HT-29 (cell line): ENCODE data around the gene EFR3B. TPM values are rescaled to one million over a fixed set of nuclear protein-coding genes. Genes with fewer than 3 reads are reported as not detected.
"Not testable (repeated sequence)": the region's sequence is repeated elsewhere in the genome, so short reads cannot be mapped to it uniquely, and the experiment has no call there.

Source experiments
- DNase-seq: peaks from one replicate; pipeline ENCODE4 v3.0.0-alpha.2; 2015; ENCODE audit warnings: low spot score
- total RNA-seq: library from RNA; depleted of rRNA; stranded (reverse); fragments of >200 nt; shearing (Covaris generic); gene quantifications from 2 replicates; pipeline ENCODE4 v1.2.3, GENCODE V29; 2014; rRNA removed

The EFR3B gene, protein sequence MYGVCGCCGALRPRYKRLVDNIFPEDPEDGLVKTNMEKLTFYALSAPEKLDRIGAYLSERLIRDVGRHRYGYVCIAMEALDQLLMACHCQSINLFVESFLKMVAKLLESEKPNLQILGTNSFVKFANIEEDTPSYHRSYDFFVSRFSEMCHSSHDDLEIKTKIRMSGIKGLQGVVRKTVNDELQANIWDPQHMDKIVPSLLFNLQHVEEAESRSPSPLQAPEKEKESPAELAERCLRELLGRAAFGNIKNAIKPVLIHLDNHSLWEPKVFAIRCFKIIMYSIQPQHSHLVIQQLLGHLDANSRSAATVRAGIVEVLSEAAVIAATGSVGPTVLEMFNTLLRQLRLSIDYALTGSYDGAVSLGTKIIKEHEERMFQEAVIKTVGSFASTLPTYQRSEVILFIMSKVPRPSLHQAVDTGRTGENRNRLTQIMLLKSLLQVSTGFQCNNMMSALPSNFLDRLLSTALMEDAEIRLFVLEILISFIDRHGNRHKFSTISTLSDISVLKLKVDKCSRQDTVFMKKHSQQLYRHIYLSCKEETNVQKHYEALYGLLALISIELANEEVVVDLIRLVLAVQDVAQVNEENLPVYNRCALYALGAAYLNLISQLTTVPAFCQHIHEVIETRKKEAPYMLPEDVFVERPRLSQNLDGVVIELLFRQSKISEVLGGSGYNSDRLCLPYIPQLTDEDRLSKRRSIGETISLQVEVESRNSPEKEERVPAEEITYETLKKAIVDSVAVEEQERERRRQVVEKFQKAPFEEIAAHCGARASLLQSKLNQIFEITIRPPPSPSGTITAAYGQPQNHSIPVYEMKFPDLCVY
- total RNA-seq = 0.05 and 0.21 TPM in 2 replicates

DNA sequence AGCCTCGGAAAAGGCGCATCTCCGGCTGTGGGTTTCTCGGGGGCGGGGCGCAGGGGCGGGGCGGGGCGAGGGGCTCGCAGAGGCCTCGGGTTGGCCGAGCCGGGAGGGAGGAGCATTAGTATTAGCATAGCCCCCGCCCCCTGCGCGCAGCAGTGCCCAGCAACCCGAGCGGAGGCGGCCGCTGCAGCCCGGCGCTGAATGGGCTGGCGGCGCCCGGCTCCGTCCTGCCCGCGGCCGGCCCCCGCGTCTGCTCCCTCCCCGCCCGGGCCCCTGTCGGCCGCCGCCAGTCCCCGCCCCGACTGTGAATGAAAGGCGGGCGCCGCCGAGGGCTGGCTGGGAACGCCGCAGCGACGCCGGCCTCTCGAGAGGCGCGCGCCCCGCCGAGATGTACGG, at the start of gene EFR3B:
Gene EFR3B, plus strand, starts transcription at position 149 of the 393 bp plus-strand sequence. Its CDS starts 237 bp downstream, at position 386.
- peak; percentile 92 for DNase-seq

DNA sequence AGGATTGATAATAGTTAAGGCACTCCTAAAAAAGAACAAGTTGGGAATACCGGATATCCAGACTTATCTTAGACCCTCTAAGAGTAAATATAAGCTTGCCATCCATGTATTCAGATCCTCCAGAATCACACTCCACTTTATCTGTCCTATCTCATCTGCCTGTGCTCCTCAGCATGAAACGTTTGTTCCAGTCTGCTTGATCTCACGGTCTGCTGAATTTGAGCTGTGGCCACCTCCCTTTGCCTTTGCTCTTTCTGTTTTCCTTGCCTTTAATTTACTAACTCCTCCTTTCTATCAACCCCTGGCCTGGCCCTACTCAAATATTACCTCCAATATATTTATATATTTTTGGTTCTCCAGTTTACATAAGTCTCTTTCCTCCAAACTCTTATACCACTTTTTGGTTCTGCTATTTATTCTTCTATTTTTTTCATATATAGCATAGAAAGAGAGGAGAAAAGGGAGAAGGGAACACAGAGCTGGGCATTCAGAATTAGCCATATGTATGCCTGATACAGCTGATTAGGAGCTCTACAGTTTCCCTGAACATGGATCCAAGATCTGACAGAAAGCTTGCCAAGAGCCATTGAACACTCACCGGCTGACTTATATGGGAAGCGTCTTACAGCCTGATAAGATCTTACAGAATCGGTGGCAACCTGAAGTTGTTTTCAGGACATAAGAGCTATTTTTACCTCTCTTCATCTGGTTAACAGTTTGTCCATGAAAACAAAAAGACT, 48.3 kb upstream of the EFR3B start:
- no peak for DNase-seq

DNA sequence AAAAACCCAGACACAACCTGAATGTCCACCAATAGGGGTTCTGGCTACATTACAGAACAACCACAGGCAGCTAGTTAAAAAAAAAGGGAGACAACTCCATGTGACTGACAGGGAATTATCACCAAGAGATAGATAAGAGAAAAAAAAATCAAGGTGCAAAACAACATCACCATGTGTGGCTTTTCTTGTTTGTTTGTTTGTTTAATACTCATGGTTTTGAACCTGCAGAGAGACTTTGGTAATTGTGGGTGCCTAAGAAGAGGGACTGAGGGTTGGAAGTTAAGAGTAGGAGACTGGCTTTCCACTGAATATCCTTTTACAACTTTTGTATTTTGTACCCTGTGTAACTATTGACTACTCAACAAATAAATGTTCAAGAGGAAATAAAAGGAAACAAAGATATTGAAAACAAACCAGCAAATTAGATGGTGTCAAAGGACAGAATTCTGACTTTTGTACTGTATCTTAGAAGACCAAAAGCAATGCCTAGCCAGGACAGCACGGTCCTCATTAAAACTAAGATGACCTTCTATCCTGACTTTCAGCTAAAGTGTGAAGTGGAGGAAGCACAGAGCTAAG, 47.6 kb upstream of the EFR3B start:
- DNase-seq = no peak

DNA sequence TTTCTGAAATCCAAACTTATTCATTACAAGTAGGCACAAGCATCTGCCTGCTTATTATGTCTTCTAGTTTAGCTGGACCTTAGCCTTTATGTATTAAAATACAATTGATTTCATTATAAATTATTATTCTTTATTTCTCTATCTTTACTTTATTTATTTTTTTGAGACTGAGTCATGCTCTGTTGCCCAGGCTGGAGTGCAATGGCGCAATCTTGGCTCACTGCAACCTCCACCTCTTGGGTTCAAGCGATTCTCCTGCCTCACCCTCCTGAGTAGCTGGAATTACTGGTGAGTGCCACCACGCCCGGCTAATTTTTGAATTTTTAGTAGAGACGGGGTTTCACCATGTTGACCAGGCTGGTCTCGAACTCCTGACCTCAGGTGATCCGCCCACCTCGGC, 42.8 kb upstream of the EFR3B start:
- not testable (repeated sequence) for DNase-seq

DNA sequence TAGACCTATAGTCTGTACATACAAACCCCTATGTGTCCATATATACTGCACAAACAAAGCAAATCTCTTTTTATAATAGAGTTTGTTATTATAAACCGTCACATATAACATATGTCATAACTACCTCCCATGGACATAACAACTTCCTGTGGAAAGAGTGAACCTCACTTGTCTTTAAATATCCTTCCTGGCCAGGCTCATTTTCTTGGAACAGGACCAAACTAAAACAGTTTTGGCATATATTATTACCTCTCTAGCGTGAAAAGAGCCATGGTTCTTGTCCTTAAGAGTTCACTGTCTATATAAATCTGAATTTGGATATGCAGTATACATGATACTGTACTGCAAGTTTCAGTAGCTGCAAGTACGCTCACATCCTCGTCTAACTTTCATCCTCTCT, 41.8 kb upstream of the EFR3B start:
- DNase-seq = no peak

DNA sequence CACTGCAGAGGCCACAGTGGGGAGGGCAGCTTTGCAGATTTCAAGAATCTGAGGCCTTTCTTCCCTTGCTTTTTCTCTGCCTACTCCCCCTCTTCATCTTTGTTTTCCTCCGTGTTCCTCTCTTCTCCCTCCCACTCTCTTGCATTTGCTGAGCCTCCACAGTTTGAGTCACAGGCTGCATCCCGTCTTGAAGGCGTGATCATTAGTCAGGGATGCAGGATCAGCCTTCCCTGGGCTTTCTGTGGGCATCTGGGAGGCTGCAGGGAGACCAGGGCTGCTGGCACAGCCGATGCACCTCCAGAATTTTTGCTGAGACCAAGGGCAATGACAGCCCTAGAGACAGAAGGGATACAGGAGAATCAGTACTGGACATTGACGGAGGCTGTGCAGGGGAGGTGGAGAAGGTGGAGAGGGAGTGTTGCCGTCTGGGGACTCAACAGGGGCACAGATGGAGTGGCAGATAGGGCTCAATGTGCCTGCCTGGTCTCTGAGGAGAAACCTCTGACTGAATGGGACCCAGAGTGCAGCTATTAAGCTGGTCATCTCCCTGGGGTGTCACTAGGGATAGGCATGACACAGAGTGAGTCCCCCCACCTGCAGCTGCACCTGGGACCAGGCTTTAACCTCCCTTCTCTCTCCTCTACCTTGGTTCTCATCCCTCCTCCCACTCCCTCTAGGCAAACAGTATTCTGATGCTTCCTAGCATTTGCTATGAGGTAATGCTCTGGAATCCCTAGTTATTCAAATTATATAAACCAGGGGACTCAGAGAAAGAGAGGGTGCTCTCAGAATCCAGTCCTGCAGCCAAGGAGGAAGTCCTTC, 41.2 kb upstream of the EFR3B start:
- no peak for DNase-seq

DNA sequence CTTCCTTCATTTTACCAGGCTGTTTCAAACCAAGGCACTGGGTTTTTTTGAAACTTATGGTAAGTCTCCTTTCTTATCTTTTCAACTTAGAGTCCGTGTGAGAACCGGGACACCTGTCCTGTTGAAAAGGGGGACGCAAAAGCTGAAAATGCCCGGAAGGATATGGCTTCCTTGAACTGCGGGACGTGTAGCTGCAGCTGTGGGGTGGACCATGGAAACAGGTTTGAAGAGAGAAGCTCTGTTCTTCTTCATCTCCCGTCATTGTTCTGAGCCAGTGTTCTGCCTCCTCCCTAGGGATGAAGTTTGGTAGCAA, 40.6 kb upstream of the EFR3B start:
- no peak for DNase-seq

DNA sequence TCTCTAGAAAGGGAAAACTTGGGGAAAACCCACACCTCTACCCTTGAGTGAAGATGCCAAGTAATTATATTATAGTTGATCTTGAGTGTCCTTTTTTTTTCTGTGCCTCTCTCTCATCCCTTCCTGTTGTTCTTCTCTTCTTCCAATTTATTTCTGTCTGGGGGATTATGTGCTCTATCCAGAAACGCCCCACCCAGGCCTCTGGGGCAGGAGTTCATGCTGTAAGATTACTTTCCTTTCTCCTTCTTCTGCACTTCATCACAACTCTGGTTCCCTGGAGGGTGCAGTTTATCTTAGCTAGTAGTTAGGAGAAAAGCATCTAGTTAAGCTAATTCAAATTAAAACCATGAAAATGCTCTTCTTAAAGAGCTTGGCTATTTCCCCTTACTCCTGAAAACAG, 39.8 kb upstream of the EFR3B start:
- no peak for DNase-seq

DNA sequence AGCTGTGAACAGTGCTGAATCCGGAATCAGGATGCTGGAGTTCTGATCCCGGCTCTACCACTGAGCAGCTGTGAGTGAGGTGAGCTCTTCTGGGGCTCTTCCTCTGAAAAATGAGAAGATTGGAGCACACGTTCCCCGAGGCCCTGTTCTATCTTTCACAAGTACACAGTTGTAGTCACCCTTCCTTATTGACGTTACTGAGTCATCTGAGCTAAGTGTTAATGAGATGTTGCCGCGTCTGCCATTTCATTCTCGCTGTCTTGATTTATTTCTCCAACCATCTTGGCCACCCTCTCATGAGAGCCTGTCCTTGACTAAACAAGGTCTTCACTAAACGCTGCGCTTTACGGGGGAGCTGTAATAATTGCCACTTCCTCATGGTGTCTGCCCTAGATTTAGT, 31.9 kb upstream of the EFR3B start:
- DNase-seq = peak; percentile 12

DNA sequence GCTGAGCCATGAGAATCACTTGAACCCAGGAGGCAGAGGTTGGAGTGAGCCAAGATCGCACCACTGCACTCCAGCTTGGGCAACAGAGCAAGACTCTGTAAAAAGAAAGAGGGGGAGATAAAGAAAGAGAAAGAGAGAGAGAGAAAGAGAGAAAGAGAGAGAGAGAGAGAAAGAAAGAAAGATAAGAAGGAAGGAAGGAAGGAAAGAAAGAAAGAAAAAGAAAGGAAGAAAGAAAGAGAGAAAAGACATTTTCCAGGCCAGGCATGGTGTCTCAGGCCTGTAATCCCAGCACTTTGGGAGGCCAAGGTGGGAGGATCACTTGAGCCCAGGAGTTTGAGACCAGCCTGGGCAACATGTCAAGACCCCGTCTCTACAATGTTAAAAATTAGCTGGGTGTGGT, 30.5 kb upstream of the EFR3B start:
- not testable (repeated sequence) for DNase-seq

DNA sequence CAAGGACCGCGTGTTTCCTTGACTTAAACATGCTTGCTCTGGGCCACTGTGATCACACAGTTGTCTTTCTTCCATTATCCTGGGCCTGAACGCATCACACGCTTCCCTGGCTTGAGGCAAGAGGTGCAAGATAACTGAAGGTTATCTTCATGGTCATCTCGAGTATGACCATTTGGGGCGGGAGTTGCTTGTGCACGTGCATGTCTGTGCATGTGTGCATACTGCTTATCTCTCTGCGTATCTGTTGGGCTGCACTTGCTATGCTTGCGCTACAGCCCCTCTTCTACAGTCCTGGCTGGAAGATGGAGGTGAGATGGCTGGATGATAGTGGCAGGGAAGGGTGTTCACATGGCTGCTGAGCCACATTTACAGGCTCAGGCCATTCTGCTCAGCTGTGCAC, 27.2 kb upstream of the EFR3B start:
- no peak for DNase-seq

DNA sequence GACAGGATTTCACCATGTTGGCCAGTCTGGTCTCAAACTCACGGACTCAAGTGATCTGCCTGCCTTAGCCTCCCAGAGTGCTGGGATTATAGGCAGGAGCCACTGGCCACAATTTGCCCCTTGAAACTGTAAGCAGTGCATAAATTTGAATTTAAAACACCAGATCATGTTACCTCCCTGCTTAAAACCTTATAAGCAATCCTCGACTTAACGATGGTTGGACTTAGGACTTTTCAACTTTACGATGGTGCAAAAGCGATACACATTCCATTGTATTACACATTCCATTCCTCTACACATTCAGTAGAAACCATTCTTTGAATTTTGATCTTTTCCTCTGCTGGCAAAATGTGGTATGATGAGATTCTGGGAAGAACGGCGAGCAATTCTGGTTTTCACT, 23.2 kb upstream of the EFR3B start:
- peak; percentile 24 for DNase-seq

DNA sequence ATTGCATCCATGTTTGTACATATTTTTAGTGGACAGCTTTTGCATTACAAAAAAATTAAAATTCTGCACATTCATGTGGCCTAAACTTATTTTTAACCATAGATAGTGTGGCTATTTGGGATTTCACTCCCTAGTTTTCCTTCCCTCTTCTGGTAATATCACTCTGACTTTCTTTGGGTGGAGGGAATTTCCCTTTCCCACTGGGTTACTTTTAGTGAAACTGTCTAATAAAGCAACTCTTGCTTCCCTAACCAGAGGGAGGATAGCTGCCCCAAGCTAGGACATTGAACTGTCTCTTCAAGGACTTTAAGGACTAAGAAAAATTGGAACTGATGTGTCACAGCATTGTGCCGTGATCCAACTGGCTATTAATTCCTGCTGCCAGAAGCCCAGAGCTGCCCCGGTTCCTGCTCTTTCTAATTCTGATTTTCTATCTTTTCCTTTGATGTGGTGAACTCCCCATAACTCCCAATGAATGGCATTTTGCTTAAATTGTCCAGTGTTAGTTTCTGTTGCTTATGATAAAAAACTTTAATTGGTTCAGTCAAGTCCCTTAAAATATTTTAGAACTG, 20.0 kb upstream of the EFR3B start:
- no peak for DNase-seq

DNA sequence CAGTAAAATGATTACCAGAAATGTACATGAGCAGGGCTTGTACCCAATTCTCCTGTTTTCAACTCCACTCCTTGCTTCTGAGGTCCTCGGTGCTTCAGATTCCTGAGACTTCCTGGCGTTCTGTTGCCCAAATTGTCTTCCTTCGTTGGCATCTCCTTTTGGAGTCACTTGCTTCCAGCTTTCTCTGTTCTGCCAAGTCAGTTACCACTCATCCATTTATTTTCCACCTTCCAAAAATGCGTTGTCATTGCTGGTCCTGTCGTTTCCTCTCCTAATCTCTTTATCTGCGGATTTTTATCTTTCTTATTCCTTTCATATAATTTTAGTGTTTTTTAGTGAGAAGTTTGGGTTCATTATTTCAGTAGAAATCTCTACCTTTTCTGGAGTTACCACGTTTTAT, 18.5 kb upstream of the EFR3B start:
- DNase-seq = no peak

DNA sequence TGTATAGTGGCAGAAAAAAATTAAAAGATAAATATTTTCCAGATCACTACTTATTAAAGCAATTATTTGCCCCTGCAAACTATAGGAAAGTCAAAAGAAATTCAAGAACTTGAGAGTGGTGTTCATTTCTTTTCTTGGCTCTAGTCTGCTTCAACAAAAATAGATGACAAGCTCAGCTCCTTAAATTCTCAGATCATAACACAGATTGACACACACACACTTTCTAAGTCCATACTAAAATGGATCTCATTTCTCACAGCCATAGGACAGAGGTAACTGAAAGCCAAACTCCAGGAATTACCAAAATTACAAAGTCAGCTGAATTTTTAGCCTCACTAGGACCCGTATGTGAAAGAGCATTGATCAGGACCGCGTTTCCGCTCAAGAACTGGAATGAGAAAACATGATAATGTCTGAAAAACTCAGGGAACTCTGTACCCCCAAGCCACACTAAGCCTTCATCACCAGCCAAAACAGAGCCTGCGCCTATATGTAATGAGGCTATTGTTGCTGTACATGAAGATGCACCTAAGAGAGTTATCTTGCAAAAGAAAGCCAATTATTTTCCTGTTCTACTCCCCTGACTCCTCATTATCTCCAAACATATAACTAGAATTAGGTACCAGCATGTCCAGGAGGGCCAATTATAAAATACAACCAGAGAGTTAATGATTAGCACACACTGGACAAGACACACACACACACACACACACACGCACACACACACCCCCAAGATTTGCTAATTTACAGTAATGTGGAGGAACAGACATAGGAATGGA, 16.5 kb upstream of the EFR3B start:
- DNase-seq = no peak

DNA sequence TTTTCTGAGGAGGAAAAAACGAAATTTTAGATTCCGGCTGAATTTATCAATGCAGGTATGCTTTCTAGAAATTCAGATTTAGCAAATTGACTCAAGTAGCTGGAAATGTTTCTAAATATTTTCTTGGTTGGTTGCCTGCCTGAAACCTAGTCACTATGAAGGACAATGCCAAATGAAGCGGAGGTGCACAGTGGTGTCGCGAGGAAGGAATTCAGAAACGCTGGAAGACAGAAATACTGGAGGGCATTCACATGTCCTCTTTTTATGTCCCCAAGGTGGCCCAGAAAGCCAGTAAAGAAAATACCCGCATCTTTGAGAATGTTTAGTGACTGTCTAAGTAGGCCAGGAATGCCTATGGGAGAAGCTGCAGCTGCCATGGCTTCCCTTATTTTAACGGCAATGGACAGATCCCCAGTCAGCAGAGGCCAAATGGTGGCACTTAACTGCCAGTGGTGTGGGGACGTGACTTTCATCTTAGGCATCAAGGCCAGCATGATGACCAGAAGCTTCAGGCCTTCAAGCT, 15.8 kb upstream of the EFR3B start:
- DNase-seq = no peak

DNA sequence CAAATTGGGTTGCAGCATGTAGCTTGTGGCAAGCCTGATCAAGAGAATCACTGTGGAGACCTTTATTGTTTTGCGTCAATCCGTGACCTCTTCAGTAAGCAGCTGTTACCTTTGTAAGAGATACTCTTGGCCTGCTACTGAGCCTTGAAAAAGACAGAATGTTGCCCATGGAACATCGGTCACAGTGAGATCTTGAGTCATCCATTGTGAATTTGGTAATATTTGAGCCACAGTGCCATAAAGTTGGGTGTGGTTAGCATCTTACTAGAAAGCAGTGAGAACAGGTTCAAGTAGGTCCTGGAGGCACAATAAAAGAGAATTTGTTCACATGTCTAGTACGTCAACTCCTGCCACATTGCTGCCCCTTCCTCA, 12.7 kb upstream of the EFR3B start:
- no peak for DNase-seq

DNA sequence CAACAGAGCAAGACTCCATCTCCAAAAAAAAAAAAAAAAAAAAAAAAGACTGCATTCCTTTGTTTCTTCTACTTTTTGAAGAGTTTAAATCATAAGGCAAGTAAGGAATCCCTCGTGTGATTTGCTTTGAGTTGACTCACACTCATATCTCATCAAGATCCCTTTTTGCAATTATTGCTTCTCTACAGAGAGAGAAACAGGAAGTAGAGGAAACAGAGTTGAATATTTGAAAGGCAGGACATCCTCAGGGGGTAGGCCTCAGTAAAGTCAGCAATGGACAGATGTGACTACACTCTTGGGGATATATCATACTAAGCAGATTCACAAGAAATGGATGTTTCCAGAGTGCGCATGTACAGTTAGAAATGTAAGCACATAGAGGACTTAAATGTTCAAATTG, 11.2 kb upstream of the EFR3B start:
- DNase-seq = no peak

DNA sequence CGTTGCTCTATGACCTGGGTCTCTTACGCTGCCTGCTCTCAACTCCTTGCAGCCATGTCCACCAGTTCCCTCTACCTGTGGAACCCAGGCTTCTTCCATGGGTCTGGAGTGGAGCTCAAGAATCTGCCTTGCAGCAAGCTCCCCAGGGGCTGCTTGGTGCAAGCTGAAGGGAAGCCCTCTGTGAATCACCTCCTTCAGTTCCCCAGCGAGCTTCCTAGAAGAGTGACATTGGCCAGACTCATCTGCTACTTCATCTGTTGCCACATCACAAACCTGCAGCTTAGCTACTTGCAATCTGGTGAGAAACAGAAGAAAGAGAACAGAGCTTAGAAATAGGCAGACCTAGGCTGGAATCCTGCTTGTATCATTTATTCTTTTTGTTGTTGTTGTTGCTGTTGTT, 9.8 kb upstream of the EFR3B start:
- no peak for DNase-seq

DNA sequence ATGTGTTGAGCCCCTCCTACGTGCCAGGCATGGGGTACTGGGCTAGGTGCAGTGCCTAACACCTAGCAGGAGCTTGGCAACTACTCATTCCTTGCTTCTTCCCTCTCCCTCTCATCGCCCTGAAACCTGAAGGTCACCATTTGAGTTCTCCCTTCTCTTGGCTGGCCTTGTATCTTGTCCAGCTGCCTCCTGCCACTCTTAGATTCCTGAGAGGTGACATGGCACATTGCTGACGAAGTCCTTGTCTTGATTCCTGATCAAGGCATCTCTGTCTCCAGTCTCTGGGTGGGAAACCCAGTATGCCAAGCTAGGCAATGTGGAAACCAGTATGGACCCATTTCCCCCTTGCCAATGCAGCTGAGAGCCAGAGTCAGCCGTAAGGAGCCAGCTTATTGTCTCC, 9.0 kb upstream of the EFR3B start:
- no peak for DNase-seq
